Effector memory CD8-positive, alpha-beta T cell (primary cell): Measurements from ENCODE around the gene GSTT2B.
"Not testable (repeated sequence)": the region's sequence is repeated elsewhere in the genome, so short reads cannot be mapped to it uniquely, and the experiment has no call there.

Experiments
- ATAC-seq: fragments of 150-1000 bp; cut with Tn5 transposase; replicated peaks from 2 replicates; pipeline ENCODE4 v1.10.0; 2021; ENCODE audit warnings: mild to moderate bottlenecking, moderate library complexity
- DNase-seq, 3 experiments: peaks; one replicate each; pipeline ENCODE4 v3.0.0; 2021
- H3K27ac Mint-ChIP-seq, 2 donors: one replicate each; pipeline ENCODE4 v1.8.0; 2022; ENCODE audit warnings: mild to moderate bottlenecking in 2 of 2, mixed read lengths in 2 of 2, moderate library complexity in 2 of 2
- H3K27me3 Mint-ChIP-seq, 2 donors: one replicate each; pipeline ENCODE4 v1.8.0; 2022; ENCODE audit warnings: mixed read lengths in 2 of 2
- H3K36me3 Mint-ChIP-seq: one replicate; pipeline ENCODE4 v1.8.0; 2022; ENCODE audit warnings: mild to moderate bottlenecking, moderate library complexity, mixed read lengths; ENCODE audit not compliant: insufficient read depth
- H3K4me1 Mint-ChIP-seq, 2 donors: one replicate each; pipeline ENCODE4 v1.8.0; 2022; ENCODE audit warnings: low read depth in 2 of 2, mixed read lengths in 2 of 2
- H3K4me3 Mint-ChIP-seq, 2 donors: one replicate each; pipeline ENCODE4 v1.8.0; 2022; ENCODE audit warnings: mild to moderate bottlenecking in 2 of 2, mixed read lengths in 2 of 2, moderate library complexity in 2 of 2
- H3K9me3 Mint-ChIP-seq, 2 donors: one replicate each; pipeline ENCODE4 v1.8.0; 2022; ENCODE audit warnings: mixed read lengths in 2 of 2
- total RNA-seq, 9 experiments: gene quantifications; one replicate each; lab custom pipeline; 2026; lab: John Stamatoyannopoulos, UW

Gene GSTT2B
- 0 to 0.03 (median 0) reads per million in 9 experiments for total RNA-seq

- not testable (repeated sequence) for H3K27me3 Mint-ChIP-seq, H3K4me3 Mint-ChIP-seq, ATAC-seq, H3K27ac Mint-ChIP-seq, H3K9me3 Mint-ChIP-seq, H3K4me1 Mint-ChIP-seq, H3K36me3 Mint-ChIP-seq, DNase-seq
Measured at GRCh38 chr22:23961084-23961771, at the start of gene GSTT2B. GSTT2B (minus strand) TSS chr22:23961195; CDS start chr22:23961131, 64 bp downstream.

GRCh38 chr22:24010018-24010391 lies 49.0 kb upstream of the GSTT2B start:
- Mint-ChIP-seq H3K4me1 (peaks cover 14 to 30% of the 10 kb centered on the region in 2 donors), H3K36me3 (peaks cover 15% of the 10 kb centered on the region), H3K27me3 (no peaks in the 10 kb centered on the region), H3K27ac (peak overlapping the region in 1 of 2 donors; percentile 97), H3K4me3 (no peak overlapping the region), H3K9me3 (no peaks in the 10 kb centered on the region)
- DNase-seq, result no peak
- no peak for ATAC-seq

- Mint-ChIP-seq H3K4me1 (peaks cover 14 to 25% of the 10 kb centered on the region in 2 donors), H3K27me3 (no peaks in the 10 kb centered on the region), H3K36me3 (peaks cover 15% of the 10 kb centered on the region), H3K9me3 (no peaks in the 10 kb centered on the region), H3K4me3 (no peak overlapping the region), H3K27ac (peak overlapping the region in 1 of 2 donors; percentile 97)
- no peak for DNase-seq
- no peak for ATAC-seq
Measured at GRCh38 chr22:24009227-24010017, 48.4 kb upstream of the GSTT2B start.

GRCh38 chr22:24008381-24009226 lies 47.6 kb upstream of the GSTT2B start:
- Mint-ChIP-seq H3K36me3 (peaks cover 15% of the 10 kb centered on the region), H3K9me3 (no peaks in the 10 kb centered on the region), H3K4me3 (no peak overlapping the region), H3K27me3 (no peaks in the 10 kb centered on the region), H3K4me1 (peaks cover 11 to 21% of the 10 kb centered on the region in 2 donors), H3K27ac (no peak overlapping the region)
- ATAC-seq (no peak), DNase-seq (no peak)

- H3K36me3 Mint-ChIP-seq, result peaks cover 11% of the 10 kb centered on the region
- peaks cover 8 to 16% of the 10 kb centered on the region in 2 donors for H3K4me1 Mint-ChIP-seq
- H3K9me3 Mint-ChIP-seq, result no peaks in the 10 kb centered on the region
- H3K27me3 Mint-ChIP-seq, result no peaks in the 10 kb centered on the region
- DNase-seq, result no peak
- no peak for ATAC-seq
- H3K4me3 Mint-ChIP-seq, result no peak overlapping the region
- no peak overlapping the region for H3K27ac Mint-ChIP-seq
Measured at GRCh38 chr22:24008022-24008283, 47.0 kb upstream of the GSTT2B start.

- Mint-ChIP-seq H3K9me3 (no peaks in the 10 kb centered on the region), H3K27ac (no peak overlapping the region), H3K27me3 (no peaks in the 10 kb centered on the region), H3K4me3 (no peak overlapping the region), H3K4me1 (peaks cover 7 to 15% of the 10 kb centered on the region in 2 donors), H3K36me3 (peaks cover 11% of the 10 kb centered on the region)
- ATAC-seq (no peak), DNase-seq (no peak)
Measured at GRCh38 chr22:24007253-24008021, 46.4 kb upstream of the GSTT2B start.

GRCh38 chr22:24006914-24007214 lies 45.9 kb upstream of the GSTT2B start:
- Mint-ChIP-seq H3K4me1 (peaks cover 5 to 12% of the 10 kb centered on the region in 2 donors), H3K4me3 (no peak overlapping the region), H3K9me3 (no peaks in the 10 kb centered on the region), H3K36me3 (peaks cover 11% of the 10 kb centered on the region), H3K27ac (no peak overlapping the region), H3K27me3 (peaks cover 3 to 4% of the 10 kb centered on the region in 2 donors)
- DNase-seq (no peak), ATAC-seq (no peak)

GRCh38 chr22:24006207-24006913 lies 45.4 kb upstream of the GSTT2B start:
- Mint-ChIP-seq H3K9me3 (no peaks in the 10 kb centered on the region), H3K36me3 (peaks cover 8% of the 10 kb centered on the region), H3K4me3 (no peak overlapping the region), H3K27me3 (peaks cover 8 to 9% of the 10 kb centered on the region in 2 donors), H3K27ac (no peak overlapping the region), H3K4me1 (peaks cover 5 to 9% of the 10 kb centered on the region in 2 donors)
- no peak for DNase-seq
- ATAC-seq, result no peak

- DNase-seq (no peak), ATAC-seq (no peak)
- no peaks in the 10 kb centered on the region for H3K9me3 Mint-ChIP-seq
- no peaks in the 10 kb centered on the region for H3K36me3 Mint-ChIP-seq
- H3K4me3 Mint-ChIP-seq, result no peak within 1 kb of the TSS
- peak within 1 kb of the TSS in 1 of 2 donors; percentile 44 for H3K27ac Mint-ChIP-seq
- peaks cover 8 to 10% of the 10 kb centered on the region in 2 donors for H3K27me3 Mint-ChIP-seq
- H3K4me1 Mint-ChIP-seq, result peaks cover 0 to 3% of the 10 kb centered on the region in 2 donors
Measured at GRCh38 chr22:24005201-24005600, 44.2 kb upstream of the GSTT2B start, which contains the start of gene GSTT4. GSTT4 (minus strand) TSS chr22:24005453; CDS start chr22:24005356, 97 bp downstream.

GRCh38 chr22:24003887-24004286 lies 42.9 kb upstream of the GSTT2B start:
- DNase-seq (no peak), ATAC-seq (no peak)
- H3K36me3 Mint-ChIP-seq, result no peaks in the 10 kb centered on the region
- H3K9me3 Mint-ChIP-seq, result no peaks in the 10 kb centered on the region
- no peaks in the 10 kb centered on the region for H3K4me1 Mint-ChIP-seq
- no peak overlapping the region for H3K4me3 Mint-ChIP-seq
- H3K27me3 Mint-ChIP-seq, result peaks cover 8 to 10% of the 10 kb centered on the region in 2 donors
- no peak overlapping the region for H3K27ac Mint-ChIP-seq

GRCh38 chr22:24002851-24003250 lies 41.9 kb upstream of the GSTT2B start:
- Mint-ChIP-seq H3K27ac (no peak overlapping the region), H3K27me3 (peaks cover 8 to 10% of the 10 kb centered on the region in 2 donors), H3K4me1 (no peaks in the 10 kb centered on the region), H3K4me3 (no peak overlapping the region), H3K9me3 (no peaks in the 10 kb centered on the region), H3K36me3 (peaks cover 4% of the 10 kb centered on the region)
- no peak for ATAC-seq
- DNase-seq, result no peak

- ATAC-seq (no peak), DNase-seq (no peak)
- H3K9me3 Mint-ChIP-seq, result no peaks in the 10 kb centered on the region
- peaks cover 8 to 10% of the 10 kb centered on the region in 2 donors for H3K27me3 Mint-ChIP-seq
- H3K36me3 Mint-ChIP-seq, result peaks cover 4% of the 10 kb centered on the region
- H3K4me3 Mint-ChIP-seq, result no peak overlapping the region
- no peak overlapping the region for H3K27ac Mint-ChIP-seq
- H3K4me1 Mint-ChIP-seq, result no peaks in the 10 kb centered on the region
Measured at GRCh38 chr22:24002272-24002671, 41.3 kb upstream of the GSTT2B start.
